HepG2 (cell line): ENCODE data around the gene FOXA3. TPM values are rescaled to one million over a fixed set of nuclear protein-coding genes. Genes with fewer than 3 reads are reported as not detected.

ENCODE experiments used
- BRD4 ChIP-seq: sonication (generic); formaldehyde crosslinking; IDR thresholded peaks from 2 replicates; pipeline ENCODE4 v1.4.0; 2020; ENCODE audit warnings: missing genetic modification reagents
- CREB1 ChIP-seq, 2 experiments: fragments of 450-650 bp in 1 of 2; IDR thresholded peaks; 2 replicates each; pipeline ENCODE4 v1.6.1; 2016 to 2017; ENCODE audit warnings: control low read depth in 1 of 2, mild to moderate bottlenecking in 1 of 2, missing compliant biosample characterization in 1 of 2, missing genetic modification characterization in 1 of 2
- KAT8 ChIP-seq: IDR thresholded peaks from 2 replicates; pipeline ENCODE4 v1.6.1; 2016; ENCODE audit warnings: missing genetic modification reagents, missing compliant biosample characterization
- NFYB ChIP-seq: sonication (generic); formaldehyde crosslinking; IDR thresholded peaks from 2 replicates; pipeline ENCODE4 v1.4.0; 2020; ENCODE audit warnings: missing genetic modification reagents
- SALL1 ChIP-seq: sonication (generic); formaldehyde crosslinking; IDR thresholded peaks from 2 replicates; pipeline ENCODE4 v1.8.0; 2022; ENCODE audit warnings: mild to moderate bottlenecking, missing genetic modification reagents
- ZBTB1 ChIP-seq: sonication (generic); formaldehyde crosslinking; IDR thresholded peaks from 2 replicates; pipeline ENCODE4 v1.4.0; 2020; ENCODE audit warnings: missing genetic modification reagents, borderline replicate concordance
- ZBTB38 ChIP-seq: sonication (generic); formaldehyde crosslinking; IDR thresholded peaks from 2 replicates; pipeline ENCODE4 v1.5.1; 2020; ENCODE audit warnings: mild to moderate bottlenecking, missing genetic modification reagents
- ZFY ChIP-seq: sonication (generic); formaldehyde crosslinking; IDR thresholded peaks from 2 replicates; pipeline ENCODE4 v1.4.0; 2020; ENCODE audit warnings: missing genetic modification reagents
- ZNF562 ChIP-seq: sonication (generic); formaldehyde crosslinking; IDR thresholded peaks from 2 replicates; pipeline ENCODE4 v1.8.0; 2022; ENCODE audit warnings: missing genetic modification reagents, borderline replicate concordance
- ZNF678 ChIP-seq: sonication (generic); formaldehyde crosslinking; IDR thresholded peaks from 2 replicates; pipeline ENCODE4 v1.4.0; 2020; ENCODE audit warnings: mild to moderate bottlenecking, missing genetic modification reagents
- ZNF775 ChIP-seq: sonication (generic); formaldehyde crosslinking; IDR thresholded peaks from 2 replicates; pipeline ENCODE4 v1.4.0; 2020; ENCODE audit warnings: missing genetic modification reagents, mild to moderate bottlenecking, moderate library complexity, borderline replicate concordance
- ZZZ3 ChIP-seq: sonication (generic); formaldehyde crosslinking; IDR thresholded peaks from 2 replicates; pipeline ENCODE4 v1.4.0; 2020; ENCODE audit warnings: missing genetic modification reagents, mild to moderate bottlenecking, borderline replicate concordance
- polyA plus RNA-seq, 8 experiments: library from polyadenylated mRNA; depleted of rRNA in 3 of 8; stranded (reverse) in 7 of 8; unstranded in 1 of 8; fragments of >200 nt; fragmentation: Illumina TruSeq in 4 of 8; extraction: Trizol in 4 of 8; gene quantifications; 2 replicates each; pipeline versions ENCODE4 v1.2.1 to v1.2.3, GENCODE V29; 2011 to 2016; ENCODE audit warnings: low read depth in 4 of 8, missing spikeins in 1 of 8, mixed read lengths in 1 of 8; ENCODE audit not compliant: insufficient read depth in 1 of 8
- total RNA-seq, 5 experiments: library from RNA; depleted of rRNA; stranded (reverse); fragments of >200 nt; fragmentation: Illumina TruSeq; extraction: Trizol; gene quantifications; 2 replicates each; pipeline ENCODE4 v1.2.3, GENCODE V29; 2016; ENCODE audit warnings: low read depth in 1 of 5
- TF ChIP-seq, protein P1 (sequence below): sonication (generic); formaldehyde crosslinking; IDR thresholded peaks from 2 replicates; pipeline ENCODE4 v1.5.1; 2020; ENCODE audit warnings: mild to moderate bottlenecking, missing genetic modification reagents, borderline replicate concordance
- TF ChIP-seq, protein P2 (sequence below): sonication (generic); formaldehyde crosslinking; IDR thresholded peaks from 2 replicates; pipeline ENCODE4 v1.4.0; 2020; ENCODE audit warnings: missing genetic modification reagents, borderline replicate concordance
- TF ChIP-seq, protein P3 (sequence below): sonication (generic); formaldehyde crosslinking; conservative IDR thresholded peaks from 2 replicates; pipeline ENCODE4 v1.8.0; 2022; ENCODE audit warnings: mild to moderate bottlenecking, moderate library complexity, missing genetic modification reagents
- TF ChIP-seq, protein P4 (sequence below): sonication (generic); formaldehyde crosslinking; IDR thresholded peaks from 2 replicates; pipeline ENCODE4 v1.4.0; 2020; ENCODE audit warnings: missing genetic modification reagents

FOXA3 gene
- total and polyA plus RNA-seq, 2 of the 13 experiments (the other 11 are each of a cell fraction or from before 2014, with no cell fraction given) = 29.8 to 47.6 TPM

DNA sequence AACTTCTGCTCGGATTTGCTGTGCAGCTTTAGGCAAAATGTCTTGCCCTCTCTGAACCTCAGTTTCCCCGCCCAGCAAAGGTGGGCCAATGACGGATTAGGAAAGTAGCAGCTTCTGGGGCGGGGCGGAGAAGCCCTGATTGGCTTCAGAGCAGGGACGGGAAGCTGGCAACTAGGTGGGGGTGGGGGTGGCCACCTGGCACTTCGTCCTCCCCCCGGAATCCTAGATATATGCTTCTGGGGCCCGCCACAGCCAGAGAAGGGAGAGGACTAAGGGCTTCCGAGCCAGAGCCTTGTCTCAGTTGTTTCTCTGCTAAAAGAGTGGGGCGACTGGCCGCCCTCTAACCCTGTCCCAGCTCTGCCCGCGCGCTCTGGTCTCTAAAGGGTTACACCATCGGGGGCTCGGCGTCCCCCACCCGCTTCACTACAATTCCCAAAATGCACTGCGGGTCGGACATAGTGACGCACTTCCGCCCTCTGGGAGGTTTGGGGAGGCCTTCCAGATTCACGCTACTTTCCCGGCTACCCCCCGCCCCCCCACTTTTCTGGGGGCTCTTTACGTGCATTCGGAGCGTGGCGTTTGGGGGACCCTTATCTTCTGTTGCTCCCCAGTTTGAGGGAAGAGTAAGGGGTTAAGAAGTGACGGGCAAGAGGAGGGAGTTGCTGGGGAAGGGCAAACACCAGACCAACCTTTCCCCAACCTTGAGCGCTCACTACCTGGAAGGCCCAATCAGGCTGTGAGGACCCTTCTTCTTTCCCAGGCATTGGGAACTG, 22.5 kb downstream of the FOXA3 start (continued):
- TF ChIP-seq, protein P1, sequence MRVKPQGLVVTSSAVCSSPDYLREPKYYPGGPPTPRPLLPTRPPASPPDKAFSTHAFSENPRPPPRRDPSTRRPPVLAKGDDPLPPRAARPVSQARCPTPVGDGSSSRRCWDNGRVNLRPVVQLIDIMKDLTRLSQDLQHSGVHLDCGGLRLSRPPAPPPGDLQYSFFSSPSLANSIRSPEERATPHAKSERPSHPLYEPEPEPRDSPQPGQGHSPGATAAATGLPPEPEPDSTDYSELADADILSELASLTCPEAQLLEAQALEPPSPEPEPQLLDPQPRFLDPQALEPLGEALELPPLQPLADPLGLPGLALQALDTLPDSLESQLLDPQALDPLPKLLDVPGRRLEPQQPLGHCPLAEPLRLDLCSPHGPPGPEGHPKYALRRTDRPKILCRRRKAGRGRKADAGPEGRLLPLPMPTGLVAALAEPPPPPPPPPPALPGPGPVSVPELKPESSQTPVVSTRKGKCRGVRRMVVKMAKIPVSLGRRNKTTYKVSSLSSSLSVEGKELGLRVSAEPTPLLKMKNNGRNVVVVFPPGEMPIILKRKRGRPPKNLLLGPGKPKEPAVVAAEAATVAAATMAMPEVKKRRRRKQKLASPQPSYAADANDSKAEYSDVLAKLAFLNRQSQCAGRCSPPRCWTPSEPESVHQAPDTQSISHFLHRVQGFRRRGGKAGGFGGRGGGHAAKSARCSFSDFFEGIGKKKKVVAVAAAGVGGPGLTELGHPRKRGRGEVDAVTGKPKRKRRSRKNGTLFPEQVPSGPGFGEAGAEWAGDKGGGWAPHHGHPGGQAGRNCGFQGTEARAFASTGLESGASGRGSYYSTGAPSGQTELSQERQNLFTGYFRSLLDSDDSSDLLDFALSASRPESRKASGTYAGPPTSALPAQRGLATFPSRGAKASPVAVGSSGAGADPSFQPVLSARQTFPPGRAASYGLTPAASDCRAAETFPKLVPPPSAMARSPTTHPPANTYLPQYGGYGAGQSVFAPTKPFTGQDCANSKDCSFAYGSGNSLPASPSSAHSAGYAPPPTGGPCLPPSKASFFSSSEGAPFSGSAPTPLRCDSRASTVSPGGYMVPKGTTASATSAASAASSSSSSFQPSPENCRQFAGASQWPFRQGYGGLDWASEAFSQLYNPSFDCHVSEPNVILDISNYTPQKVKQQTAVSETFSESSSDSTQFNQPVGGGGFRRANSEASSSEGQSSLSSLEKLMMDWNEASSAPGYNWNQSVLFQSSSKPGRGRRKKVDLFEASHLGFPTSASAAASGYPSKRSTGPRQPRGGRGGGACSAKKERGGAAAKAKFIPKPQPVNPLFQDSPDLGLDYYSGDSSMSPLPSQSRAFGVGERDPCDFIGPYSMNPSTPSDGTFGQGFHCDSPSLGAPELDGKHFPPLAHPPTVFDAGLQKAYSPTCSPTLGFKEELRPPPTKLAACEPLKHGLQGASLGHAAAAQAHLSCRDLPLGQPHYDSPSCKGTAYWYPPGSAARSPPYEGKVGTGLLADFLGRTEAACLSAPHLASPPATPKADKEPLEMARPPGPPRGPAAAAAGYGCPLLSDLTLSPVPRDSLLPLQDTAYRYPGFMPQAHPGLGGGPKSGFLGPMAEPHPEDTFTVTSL (CRISPR knock-in tag) = no peak
- TF ChIP-seq NFYB (CRISPR knock-in tag) (peak; percentile 31; the same call in 1 of the 2 replicates), ZNF678 (0 out of 2 replicates have a peak, but pooled peaks have one; percentile 76), ZNF775 (no peak), CREB1 (IDR thresholded peaks at IDR 0.05) (peak; percentile 86), CREB1 (CRISPR knock-in tag; IDR thresholded peaks at IDR 0.05) (peak; percentile 97), ZZZ3 (peak; percentile 56; the same call in 1 of the 2 replicates), ZFY (peak; percentile 90), ZBTB38 (CRISPR knock-in tag) (no peak), KAT8 (CRISPR knock-in tag) (peak; percentile 75; the same call in 1 of the 2 replicates), BRD4 (0 out of 2 replicates have a peak, but pooled peaks have one; percentile 31), ZBTB1 (CRISPR knock-in tag) (no peak), SALL1 (CRISPR knock-in tag) (peak; percentile 49), ZNF562 (CRISPR knock-in tag) (no peak)
- TF ChIP-seq, protein P2, sequence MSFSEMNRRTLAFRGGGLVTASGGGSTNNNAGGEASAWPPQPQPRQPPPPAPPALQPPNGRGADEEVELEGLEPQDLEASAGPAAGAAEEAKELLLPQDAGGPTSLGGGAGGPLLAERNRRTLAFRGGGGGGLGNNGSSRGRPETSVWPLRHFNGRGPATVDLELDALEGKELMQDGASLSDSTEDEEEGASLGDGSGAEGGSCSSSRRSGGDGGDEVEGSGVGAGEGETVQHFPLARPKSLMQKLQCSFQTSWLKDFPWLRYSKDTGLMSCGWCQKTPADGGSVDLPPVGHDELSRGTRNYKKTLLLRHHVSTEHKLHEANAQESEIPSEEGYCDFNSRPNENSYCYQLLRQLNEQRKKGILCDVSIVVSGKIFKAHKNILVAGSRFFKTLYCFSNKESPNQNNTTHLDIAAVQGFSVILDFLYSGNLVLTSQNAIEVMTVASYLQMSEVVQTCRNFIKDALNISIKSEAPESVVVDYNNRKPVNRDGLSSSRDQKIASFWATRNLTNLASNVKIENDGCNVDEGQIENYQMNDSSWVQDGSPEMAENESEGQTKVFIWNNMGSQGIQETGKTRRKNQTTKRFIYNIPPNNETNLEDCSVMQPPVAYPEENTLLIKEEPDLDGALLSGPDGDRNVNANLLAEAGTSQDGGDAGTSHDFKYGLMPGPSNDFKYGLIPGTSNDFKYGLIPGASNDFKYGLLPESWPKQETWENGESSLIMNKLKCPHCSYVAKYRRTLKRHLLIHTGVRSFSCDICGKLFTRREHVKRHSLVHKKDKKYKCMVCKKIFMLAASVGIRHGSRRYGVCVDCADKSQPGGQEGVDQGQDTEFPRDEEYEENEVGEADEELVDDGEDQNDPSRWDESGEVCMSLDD (CRISPR knock-in tag) = peak; percentile 87
- TF ChIP-seq, protein P3, sequence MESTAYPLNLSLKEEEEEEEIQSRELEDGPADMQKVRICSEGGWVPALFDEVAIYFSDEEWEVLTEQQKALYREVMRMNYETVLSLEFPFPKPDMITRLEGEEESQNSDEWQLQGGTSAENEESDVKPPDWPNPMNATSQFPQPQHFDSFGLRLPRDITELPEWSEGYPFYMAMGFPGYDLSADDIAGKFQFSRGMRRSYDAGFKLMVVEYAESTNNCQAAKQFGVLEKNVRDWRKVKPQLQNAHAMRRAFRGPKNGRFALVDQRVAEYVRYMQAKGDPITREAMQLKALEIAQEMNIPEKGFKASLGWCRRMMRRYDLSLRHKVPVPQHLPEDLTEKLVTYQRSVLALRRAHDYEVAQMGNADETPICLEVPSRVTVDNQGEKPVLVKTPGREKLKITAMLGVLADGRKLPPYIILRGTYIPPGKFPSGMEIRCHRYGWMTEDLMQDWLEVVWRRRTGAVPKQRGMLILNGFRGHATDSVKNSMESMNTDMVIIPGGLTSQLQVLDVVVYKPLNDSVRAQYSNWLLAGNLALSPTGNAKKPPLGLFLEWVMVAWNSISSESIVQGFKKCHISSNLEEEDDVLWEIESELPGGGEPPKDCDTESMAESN (CRISPR knock-in tag) = 0 out of 2 replicates have a peak, but pooled peaks have one; percentile 10
- TF ChIP-seq, protein P4, sequence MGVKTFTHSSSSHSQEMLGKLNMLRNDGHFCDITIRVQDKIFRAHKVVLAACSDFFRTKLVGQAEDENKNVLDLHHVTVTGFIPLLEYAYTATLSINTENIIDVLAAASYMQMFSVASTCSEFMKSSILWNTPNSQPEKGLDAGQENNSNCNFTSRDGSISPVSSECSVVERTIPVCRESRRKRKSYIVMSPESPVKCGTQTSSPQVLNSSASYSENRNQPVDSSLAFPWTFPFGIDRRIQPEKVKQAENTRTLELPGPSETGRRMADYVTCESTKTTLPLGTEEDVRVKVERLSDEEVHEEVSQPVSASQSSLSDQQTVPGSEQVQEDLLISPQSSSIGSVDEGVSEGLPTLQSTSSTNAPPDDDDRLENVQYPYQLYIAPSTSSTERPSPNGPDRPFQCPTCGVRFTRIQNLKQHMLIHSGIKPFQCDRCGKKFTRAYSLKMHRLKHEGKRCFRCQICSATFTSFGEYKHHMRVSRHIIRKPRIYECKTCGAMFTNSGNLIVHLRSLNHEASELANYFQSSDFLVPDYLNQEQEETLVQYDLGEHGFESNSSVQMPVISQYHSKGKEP = no peak
